A549 (cell line): ENCODE measurements around the gene LRRC70. TPM values are rescaled to one million over a fixed set of nuclear protein-coding genes. Genes with fewer than 3 reads are reported as not detected.

ENCODE experiments used
- ATAC-seq, 2 experiments: fragments of 200-7000 bp in 1 of 2; fragments of >200 bp in 1 of 2; cut with Nextera tagmentation in 1 of 2; cut with Tn5 transposase in 1 of 2; 3 replicates each; pipeline versions ENCODE4 v1.8.0 to v1.9.1; 2018 to 2020; ENCODE audit warnings: mild to moderate bottlenecking in 1 of 2, moderate library complexity in 1 of 2
- CTCF ChIA-PET: fragments of 300-600 bp; sonication (Branson Sonifier 250); formaldehyde crosslinking; extraction: SDS; loops from one replicate; lab custom pipeline; 2021; ENCODE audit warnings: antibody characterized with exemption, inconsistent platforms; lab: Yijun Ruan, JAX
- POLR2A ChIA-PET: fragments of 350-600 bp; formaldehyde crosslinking; extraction: SDS; loops from one replicate; lab custom pipeline; 2021; ENCODE audit warnings: antibody characterized with exemption, inconsistent platforms; lab: Yijun Ruan, JAX
- DNase-seq, 2 experiments: peaks; one replicate each; pipeline versions ENCODE4 v3.0.0 to v3.0.0-alpha.2; 2011 to 2016; ENCODE audit warnings: low read depth in 1 of 2, low spot score in 1 of 2
- FAIRE-seq: peaks from 2 replicates; lab custom pipeline; 2011; peaks lifted over from hg19 to GRCh38; lab: Jason Lieb, UNC
- H3K27ac ChIP-seq, 2 experiments: fragments of >200 bp; sonication (Bioruptor Twin); formaldehyde crosslinking; 3 replicates each; pipeline ENCODE4 v1.5.1; 2016 to 2017
- H3K4me1 ChIP-seq: fragments of >200 bp; sonication (Bioruptor Twin); formaldehyde crosslinking; 3 replicates; pipeline ENCODE4 v1.6.1; 2016
- H3K4me2 ChIP-seq: fragments of >200 bp; sonication (Bioruptor Twin); formaldehyde crosslinking; 3 replicates; pipeline ENCODE4 v1.6.1; 2016
- H3K4me3 ChIP-seq: fragments of >200 bp; sonication (Bioruptor Twin); formaldehyde crosslinking; 3 replicates; pipeline ENCODE4 v1.5.1; 2016
- H3K9me3 ChIP-seq: fragments of >200 bp; sonication (Bioruptor Twin); formaldehyde crosslinking; 3 replicates; pipeline ENCODE4 v1.6.1; 2016
- CBX2 ChIP-seq: fragments of 200-600 bp; sonication (generic); IDR thresholded peaks from 2 replicates; pipeline ENCODE4 v1.6.1; 2016; ENCODE audit warnings: low read depth, mild to moderate bottlenecking, borderline replicate concordance
- CBX8 ChIP-seq: fragments of 200-600 bp; sonication (generic); IDR thresholded peaks from 2 replicates; pipeline ENCODE4 v1.6.1; 2016
- CEBPB ChIP-seq, 2 experiments: fragments of >200 bp in 1 of 2; sonication (Bioruptor Twin) in 1 of 2; formaldehyde crosslinking in 1 of 2; IDR thresholded peaks; 2 replicates each; pipeline ENCODE4 v1.6.1; 2012 to 2016
- EHF ChIP-seq: fragments of 250-450 bp; sonication (Bioruptor Pico); IDR thresholded peaks from 2 replicates; pipeline ENCODE4 v1.5.0; 2020; ENCODE audit warnings: mild to moderate bottlenecking
- FOSB ChIP-seq: fragments of 250-450 bp; sonication (Bioruptor Pico); IDR thresholded peaks from 2 replicates; pipeline ENCODE4 v1.5.0; 2020; ENCODE audit warnings: mild to moderate bottlenecking, moderate library complexity
- GATA3 ChIP-seq: IDR thresholded peaks from 2 replicates; pipeline ENCODE4 v1.6.1; 2012; ENCODE audit warnings: borderline replicate concordance
- HOXB13 ChIP-seq: fragments of 250-450 bp; sonication (Bioruptor Pico); IDR thresholded peaks from 2 replicates; pipeline ENCODE4 v1.5.0; 2020; ENCODE audit warnings: low read depth, mild to moderate bottlenecking, moderate library complexity
- JUN ChIP-seq, 2 experiments: fragments of >200 bp; sonication (Bioruptor Twin); formaldehyde crosslinking; IDR thresholded peaks; 2 replicates in 1 of 2; 3 replicates in 1 of 2; pipeline ENCODE4 v1.6.1; 2016 to 2017
- JUNB ChIP-seq: fragments of >200 bp; sonication (Bioruptor Twin); formaldehyde crosslinking; IDR thresholded peaks from 2 replicates; pipeline ENCODE4 v1.6.1; 2016
- MAX ChIP-seq: IDR thresholded peaks from 2 replicates; pipeline ENCODE4 v1.6.1; 2012
- MYC ChIP-seq: IDR thresholded peaks from 2 replicates; pipeline ENCODE4 v1.6.1; 2012; ENCODE audit warnings: mild to moderate bottlenecking, inconsistent platforms, low read length, improper control_type of control experiment, borderline replicate concordance
- NFE2L2 ChIP-seq: fragments of 150-350 bp; conservative IDR thresholded peaks from 2 replicates; pipeline ENCODE4 v1.6.1; 2014; ENCODE audit warnings: low read length
- NPAS2 ChIP-seq: fragments of 250-450 bp; sonication (Bioruptor Pico); IDR thresholded peaks from 2 replicates; pipeline ENCODE4 v1.8.0; 2022; ENCODE audit warnings: mild to moderate bottlenecking, moderate library complexity, borderline replicate concordance
- RAD21 ChIP-seq, 2 experiments: fragments of >200 bp in 1 of 2; sonication (Bioruptor Twin) in 1 of 2; formaldehyde crosslinking in 1 of 2; IDR thresholded peaks in 1 of 2; conservative IDR thresholded peaks in 1 of 2; 2 replicates in 1 of 2; 3 replicates in 1 of 2; pipeline ENCODE4 v1.6.1; 2012 to 2018; ENCODE audit warnings: inconsistent platforms in 1 of 2
- RARB ChIP-seq: fragments of 250-450 bp; sonication (Bioruptor Pico); IDR thresholded peaks from 2 replicates; pipeline ENCODE4 v1.8.0; 2021; ENCODE audit warnings: mild to moderate bottlenecking, moderate library complexity
- RCOR1 ChIP-seq: fragments of 150-350 bp; IDR thresholded peaks from 2 replicates; pipeline ENCODE4 v1.6.1; 2014; ENCODE audit warnings: antibody characterized with exemption, low read length, low read depth
- RFX5 ChIP-seq: fragments of 450-650 bp; IDR thresholded peaks from 2 replicates; pipeline ENCODE4 v1.7.1; 2014; ENCODE audit warnings: antibody characterized with exemption, mild to moderate bottlenecking, moderate library complexity
- RNF2 ChIP-seq: fragments of 200-600 bp; sonication (generic); IDR thresholded peaks from 2 replicates; pipeline ENCODE4 v1.6.1; 2016; ENCODE audit warnings: low read depth, mild to moderate bottlenecking, antibody characterized with exemption, moderate library complexity, borderline replicate concordance
- TFCP2L1 ChIP-seq: fragments of 250-450 bp; sonication (Bioruptor Pico); IDR thresholded peaks from 2 replicates; pipeline ENCODE4 v1.5.0; 2021; ENCODE audit warnings: mild to moderate bottlenecking
- ZC3H11A ChIP-seq: fragments of 450-650 bp; IDR thresholded peaks from 2 replicates; pipeline ENCODE4 v1.6.1; 2014; ENCODE audit warnings: antibody characterized with exemption, mild to moderate bottlenecking
- ZFP36 ChIP-seq: fragments of 450-650 bp; IDR thresholded peaks from 2 replicates; pipeline ENCODE4 v1.6.1; 2014; ENCODE audit warnings: borderline replicate concordance; ENCODE audit not compliant: partially characterized antibody
- WGBS: methylation state at CpG from one replicate; pipeline ENCODE4 v1.1.6; 2017; ENCODE audit errors: missing lambda C conversion rate; 5-methylcytosine and 5-hydroxymethylcytosine counted together
- polyA plus RNA-seq, 4 experiments: library from polyadenylated mRNA; depleted of rRNA in 3 of 4; stranded (reverse); fragments of >200 nt; fragmentation: RNase III in 1 of 4; extraction: RNeasy Plus Mini Kit Qiagen cat#74134 plus additional on column Dnase treatment in 1 of 4; gene quantifications; 2 replicates in 3 of 4; 3 replicates in 1 of 4; pipeline ENCODE4 v1.2.3, GENCODE V29; 2011 to 2017
- TF ChIP-seq, protein P1 (sequence below): fragments of >200 bp; sonication (Bioruptor Twin); formaldehyde crosslinking; IDR thresholded peaks from 3 replicates; pipeline ENCODE4 v1.6.1; 2016
- TF ChIP-seq, protein P2 (sequence below): fragments of 250-450 bp; sonication (Bioruptor Pico); IDR thresholded peaks from 2 replicates; pipeline ENCODE4 v1.5.0; 2020; ENCODE audit warnings: low read depth, mild to moderate bottlenecking, moderate library complexity

The LRRC70 gene
- polyA plus RNA-seq, 2 of the 4 experiments (the other 2 are of a cell fraction) = 0.32 TPM; not detected in 1

GRCh38 chr5:62603934-62604333 is 25.3 kb downstream of the LRRC70 start (continued):
- no peak for TF ChIP-seq CEBPB (IDR thresholded peaks at IDR 0.05)
- TF ChIP-seq CBX8 = no peak

DNA sequence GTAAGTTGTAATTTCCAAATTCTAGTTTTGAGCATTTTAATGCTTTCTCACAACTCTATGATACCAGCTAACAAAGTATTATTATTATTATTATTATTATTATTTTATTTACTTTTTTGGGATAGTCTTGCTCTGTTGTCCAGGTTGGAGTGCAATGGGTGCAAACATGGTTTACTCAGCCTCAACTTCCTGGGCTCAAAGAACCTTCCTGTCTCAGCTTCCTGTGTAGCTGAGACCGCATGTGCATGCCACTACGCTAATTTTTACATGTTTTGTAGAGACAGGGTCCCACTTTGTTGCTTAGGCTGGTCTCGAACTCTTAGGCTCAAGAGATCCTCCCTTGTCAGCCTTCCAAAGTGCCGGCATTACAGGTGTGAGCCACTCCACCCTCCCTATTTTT is 27.0 kb downstream of the LRRC70 start:
- ATAC-seq = no peak
- H3K27ac ChIP-seq = no peak overlapping the region
- no peak for TF ChIP-seq JUN (IDR thresholded peaks at IDR 0.05)
- no peak for TF ChIP-seq CBX2
- TF ChIP-seq ZC3H11A = no peak
- no peak for TF ChIP-seq RFX5
- TF ChIP-seq FOSB (CRISPR knock-in tag) = no peak
- TF ChIP-seq NFE2L2 = no peak
- TF ChIP-seq RCOR1 = no peak
- CTCF ChIA-PET = no interaction called here
- H3K4me3 ChIP-seq = no peak overlapping the region
- no peak for DNase-seq
- no peak overlapping the region for H3K4me2 ChIP-seq
- POLR2A ChIA-PET = no interaction called here
- H3K4me1 ChIP-seq = no peaks in the 10 kb centered on the region
- FAIRE-seq = no peak
- 97% methylated on average over 4 of the region's 4 CpGs for WGBS
- H3K9me3 ChIP-seq = no peaks in the 10 kb centered on the region

DNA sequence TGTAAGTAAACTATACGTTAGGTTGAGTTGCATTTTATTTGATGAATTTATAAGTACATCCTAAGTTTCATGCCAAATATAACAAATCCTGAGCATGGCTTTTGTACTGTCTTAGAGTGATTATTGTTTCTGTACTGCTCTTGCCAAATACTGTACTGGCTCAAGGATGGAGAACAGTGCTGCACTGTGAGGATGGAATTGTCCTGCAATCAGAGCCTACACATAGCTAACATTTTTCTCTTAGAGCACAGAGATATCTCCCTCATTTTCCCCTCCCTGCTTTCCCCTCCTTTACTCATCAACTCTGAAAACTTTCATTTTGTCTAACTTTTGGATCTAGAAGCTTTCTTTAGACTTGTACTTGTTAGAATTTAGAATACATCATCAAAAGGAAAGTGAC is 28.3 kb downstream of the LRRC70 start:
- no peak overlapping the region for H3K4me2 ChIP-seq
- no peak overlapping the region for H3K27ac ChIP-seq
- DNase-seq = no peak
- TF ChIP-seq, protein P1, sequence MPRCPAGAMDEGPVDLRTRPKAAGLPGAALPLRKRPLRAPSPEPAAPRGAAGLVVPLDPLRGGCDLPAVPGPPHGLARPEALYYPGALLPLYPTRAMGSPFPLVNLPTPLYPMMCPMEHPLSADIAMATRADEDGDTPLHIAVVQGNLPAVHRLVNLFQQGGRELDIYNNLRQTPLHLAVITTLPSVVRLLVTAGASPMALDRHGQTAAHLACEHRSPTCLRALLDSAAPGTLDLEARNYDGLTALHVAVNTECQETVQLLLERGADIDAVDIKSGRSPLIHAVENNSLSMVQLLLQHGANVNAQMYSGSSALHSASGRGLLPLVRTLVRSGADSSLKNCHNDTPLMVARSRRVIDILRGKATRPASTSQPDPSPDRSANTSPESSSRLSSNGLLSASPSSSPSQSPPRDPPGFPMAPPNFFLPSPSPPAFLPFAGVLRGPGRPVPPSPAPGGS = no peak
- TF ChIP-seq CEBPB (IDR thresholded peaks at IDR 0.05) (no peak), NFE2L2 (no peak), NPAS2 (CRISPR knock-in tag) (no peak), RNF2 (no peak), RAD21 (conservative IDR thresholded peaks at IDR 0.05 in 1 of 2, IDR thresholded peaks at IDR 0.05 in 1 of 2) (no peak), TFCP2L1 (CRISPR knock-in tag) (no peak), GATA3 (no peak), EHF (CRISPR knock-in tag) (no peak), RARB (CRISPR knock-in tag) (no peak), MYC (no peak), MAX (no peak), FOSB (CRISPR knock-in tag) (no peak), ZFP36 (no peak), HOXB13 (no peak)
- TF ChIP-seq, protein P2, sequence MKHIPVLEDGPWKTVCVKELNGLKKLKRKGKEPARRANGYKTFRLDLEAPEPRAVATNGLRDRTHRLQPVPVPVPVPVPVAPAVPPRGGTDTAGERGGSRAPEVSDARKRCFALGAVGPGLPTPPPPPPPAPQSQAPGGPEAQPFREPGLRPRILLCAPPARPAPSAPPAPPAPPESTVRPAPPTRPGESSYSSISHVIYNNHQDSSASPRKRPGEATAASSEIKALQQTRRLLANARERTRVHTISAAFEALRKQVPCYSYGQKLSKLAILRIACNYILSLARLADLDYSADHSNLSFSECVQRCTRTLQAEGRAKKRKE (CRISPR knock-in tag) = no peak
- no peak for FAIRE-seq
- no peaks in the 10 kb centered on the region for H3K4me1 ChIP-seq
- ATAC-seq = no peak
- no peaks in the 10 kb centered on the region for H3K9me3 ChIP-seq
- ChIA-PET CTCF (interaction anchor here (0.8 to 1.5 kb wide), 2 partner anchors 146 to 150 kb away, joined by 3 to 4 read pairs; no protein-coding TSS in a partner anchor), POLR2A (no interaction called here)
- no peak overlapping the region for H3K4me3 ChIP-seq
- 88% methylated on average over 1 of the region's 1 CpG for WGBS

DNA sequence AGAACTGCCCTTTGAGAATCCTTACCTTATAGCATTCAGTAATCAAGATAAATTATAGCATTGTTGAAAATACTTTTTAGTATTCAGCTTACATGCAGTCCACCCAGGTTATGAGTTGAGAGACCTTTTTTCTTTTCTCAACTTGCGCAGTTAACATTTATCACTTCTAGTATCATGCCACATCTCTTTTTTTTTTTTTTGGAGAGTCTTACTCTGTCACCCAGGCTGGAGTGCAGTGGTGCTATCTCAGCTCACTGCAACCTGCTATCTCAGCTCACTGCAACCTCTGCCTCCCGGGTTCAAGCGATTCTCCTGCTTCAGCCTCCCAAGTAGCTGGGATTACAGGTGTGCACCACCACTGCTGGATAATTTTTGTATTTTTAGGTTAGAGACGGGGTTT is 29.0 kb downstream of the LRRC70 start:
- Histone ChIP-seq H3K9me3 (no peaks in the 10 kb centered on the region), H3K4me2 (no peak overlapping the region), H3K27ac (no peak overlapping the region), H3K4me1 (no peaks in the 10 kb centered on the region), H3K4me3 (no peak overlapping the region)
- CTCF ChIA-PET = interaction anchor here (0.8 kb wide), 1 partner anchor 151 kb away, joined by 3 read pairs; no protein-coding TSS in a partner anchor
- DNase-seq = no peak
- TF ChIP-seq JUNB = no peak
- WGBS = 96% methylated on average over 4 of the region's 4 CpGs
- FAIRE-seq = no peak
- POLR2A ChIA-PET = no interaction called here
- ATAC-seq = no peak
